GDM1 (cell line): ENCODE data around the gene OSTN.
"Not testable (repeated sequence)": the region's sequence is repeated elsewhere in the genome, so short reads cannot be mapped to it uniquely, and the experiment has no call there.

Experiments used
- DNase-seq: peaks from one replicate; lab custom pipeline; 2025; lab: John Stamatoyannopoulos, UW

The OSTN gene

DNA sequence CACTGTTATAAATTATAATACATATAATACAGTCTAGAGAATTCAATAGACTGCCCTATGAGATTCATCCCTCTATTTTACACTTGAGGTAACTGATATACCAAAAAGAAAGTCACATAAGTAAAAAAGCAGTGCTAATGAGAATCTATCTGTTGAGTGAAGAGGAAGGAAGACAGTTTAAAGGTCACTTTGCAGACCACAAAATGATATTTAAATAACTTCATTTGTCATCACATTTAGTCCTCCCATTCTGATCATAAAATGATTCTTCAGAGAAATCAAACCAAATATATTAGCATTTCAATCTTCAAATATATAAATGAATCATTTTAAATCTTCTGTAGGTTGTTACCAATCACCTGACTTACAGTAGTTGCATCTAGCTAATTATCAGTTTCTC lies 69.7 kb downstream of the OSTN start:
- no peak for DNase-seq

DNA sequence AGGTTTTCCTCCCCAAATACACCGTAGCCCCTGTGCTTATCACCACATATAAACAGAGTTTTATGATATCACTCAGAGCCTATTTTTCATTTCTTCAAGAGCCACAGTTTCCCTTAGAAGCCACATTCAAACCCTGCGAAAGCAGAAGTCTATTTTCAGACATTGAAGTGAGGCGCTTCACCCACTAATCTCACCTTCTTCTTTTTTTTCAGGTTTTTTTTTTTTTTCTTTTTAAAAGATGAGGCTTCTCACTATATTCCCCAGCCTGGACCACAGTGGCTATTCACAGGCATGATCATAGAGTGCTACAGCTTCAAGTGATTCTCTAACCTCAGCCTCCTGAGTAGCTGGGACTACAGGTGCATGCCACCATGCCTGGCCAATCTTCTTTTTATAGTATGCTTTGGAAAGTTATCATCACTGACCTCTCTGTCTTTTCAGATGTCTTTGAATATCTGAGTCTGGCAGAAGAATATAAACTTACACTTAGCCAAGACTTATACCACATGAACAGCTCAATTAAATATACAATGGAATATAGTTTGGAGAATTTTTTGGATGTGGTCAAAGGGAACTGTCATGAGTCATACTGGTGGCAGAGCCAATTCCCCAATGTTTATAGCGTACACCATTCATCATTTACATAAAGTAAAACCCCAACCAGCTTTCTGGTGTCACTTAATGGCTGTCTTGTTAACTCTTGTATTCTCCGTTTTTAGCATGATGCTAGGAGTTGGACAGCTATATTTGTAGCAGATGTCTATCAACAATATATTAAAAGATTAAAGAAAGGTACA lies 70.4 kb downstream of the OSTN start:
- no peak for DNase-seq

DNA sequence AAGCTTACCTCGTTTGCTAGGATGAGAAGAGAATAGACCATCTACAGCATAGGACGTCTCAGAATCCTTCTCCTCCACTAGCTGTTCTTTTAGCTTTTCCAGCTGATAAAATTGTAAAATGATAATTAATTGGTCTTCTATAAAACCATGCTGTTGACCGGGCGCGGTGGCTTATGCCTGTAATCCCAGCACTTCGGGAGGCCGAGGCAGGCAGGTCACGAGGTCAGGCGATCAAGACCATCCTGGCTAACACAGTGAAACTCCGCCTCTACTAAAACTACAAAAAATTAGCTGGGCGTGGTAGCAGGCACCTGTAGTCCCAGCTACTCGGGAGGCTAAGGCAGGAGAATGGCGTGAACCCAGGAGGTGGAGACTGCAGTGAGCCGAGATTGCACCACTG lies 76.2 kb downstream of the OSTN start:
- not testable (repeated sequence) for DNase-seq

DNA sequence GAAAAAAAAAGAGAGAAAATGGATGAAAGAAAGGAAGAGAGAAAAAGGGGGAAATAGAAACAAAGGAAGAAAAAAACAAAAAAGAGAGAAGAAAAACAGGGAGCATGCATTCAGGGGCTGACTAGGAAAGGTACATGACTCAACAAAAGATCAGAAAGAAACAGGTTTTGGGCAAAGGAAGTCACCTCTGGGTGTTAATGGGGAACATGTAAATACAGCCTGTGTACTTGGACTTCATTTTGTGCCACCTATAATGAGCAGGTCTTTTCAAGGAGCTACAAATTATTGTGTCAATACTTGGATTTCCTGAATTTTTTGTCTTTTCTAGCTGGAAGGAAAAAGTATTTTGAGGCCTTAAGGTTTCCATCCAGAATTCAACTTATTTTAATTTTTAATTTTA lies 76.7 kb downstream of the OSTN start:
- DNase-seq = no peak

DNA sequence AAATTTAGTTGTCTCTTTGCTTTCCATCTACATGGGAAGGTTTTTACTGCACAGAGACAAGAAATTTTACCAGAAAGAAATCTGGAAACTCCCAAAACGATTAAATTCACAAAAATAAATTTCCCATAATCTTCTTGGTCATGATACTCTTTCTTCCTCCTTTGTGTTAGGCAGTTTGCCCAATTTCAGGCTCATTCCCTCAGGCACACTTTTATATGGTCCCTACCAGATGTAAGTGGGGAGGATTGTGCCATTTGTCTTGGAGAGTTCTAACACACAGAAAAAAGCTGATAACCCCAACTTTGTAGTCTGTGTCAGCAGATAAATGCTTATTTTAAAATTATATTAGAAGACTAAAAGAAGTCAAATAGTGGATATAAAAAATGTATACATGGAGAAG lies 81.1 kb downstream of the OSTN start:
- DNase-seq = no peak

DNA sequence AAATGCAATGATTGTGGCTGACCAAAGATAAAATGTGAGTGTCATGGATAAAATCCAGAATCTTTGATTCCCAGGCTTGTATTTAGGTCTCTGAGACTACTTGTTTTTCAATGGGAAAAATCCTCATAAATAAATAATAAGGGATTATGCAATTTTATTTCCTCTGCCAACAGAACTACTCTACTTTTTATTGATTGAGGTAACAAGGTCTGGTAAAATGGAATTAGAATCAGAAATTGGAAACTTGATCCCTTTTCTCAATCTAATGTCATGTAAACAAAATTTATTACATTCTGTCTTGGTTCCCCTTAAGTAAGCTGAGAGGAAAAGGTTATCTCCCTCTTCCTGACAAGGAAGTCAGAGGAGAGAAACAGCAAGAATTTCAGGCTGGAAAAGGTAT lies 81.8 kb downstream of the OSTN start:
- DNase-seq = no peak

DNA sequence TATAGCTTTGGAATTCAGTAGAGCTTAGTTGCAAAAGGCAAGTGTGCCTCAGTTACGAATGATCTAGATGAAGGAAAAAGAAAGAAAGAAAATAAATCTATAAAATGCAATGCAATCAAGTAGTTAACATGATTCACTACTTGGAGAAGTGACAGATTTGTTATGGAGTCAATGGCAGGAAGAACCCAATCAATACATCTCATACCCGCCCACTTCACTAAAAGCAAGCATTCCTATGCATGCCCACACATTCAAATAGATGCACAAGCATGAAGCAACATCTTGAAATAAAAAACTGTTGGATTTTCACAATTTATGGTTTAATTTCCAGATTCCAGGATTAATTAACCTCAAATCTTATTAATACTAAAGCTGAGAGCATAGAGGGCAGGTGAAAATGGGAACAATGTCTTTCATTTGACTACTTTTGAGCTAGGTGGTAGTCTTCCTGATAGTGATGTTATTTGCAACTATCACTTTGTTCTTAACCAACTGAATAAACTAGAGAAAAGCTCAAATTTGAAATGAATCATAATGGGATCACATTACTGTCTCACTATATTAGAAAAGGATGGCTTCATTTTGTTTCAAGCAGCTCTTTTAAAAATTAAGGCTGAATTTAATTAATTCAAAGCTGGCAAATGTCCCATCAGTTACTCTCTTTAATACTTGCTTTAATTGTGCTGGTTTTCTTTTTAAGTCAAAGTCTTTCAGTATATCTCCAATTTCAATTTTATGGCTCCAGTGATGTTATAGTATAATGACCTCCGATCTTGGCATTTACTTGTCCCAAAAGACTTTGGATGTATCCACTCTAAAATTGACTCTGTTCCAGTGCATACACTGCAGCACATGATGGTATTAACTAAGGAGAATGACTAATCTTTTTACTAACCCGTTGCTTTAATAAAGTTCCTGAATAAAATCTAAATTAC lies 83.5 kb downstream of the OSTN start:
- DNase-seq = no peak

DNA sequence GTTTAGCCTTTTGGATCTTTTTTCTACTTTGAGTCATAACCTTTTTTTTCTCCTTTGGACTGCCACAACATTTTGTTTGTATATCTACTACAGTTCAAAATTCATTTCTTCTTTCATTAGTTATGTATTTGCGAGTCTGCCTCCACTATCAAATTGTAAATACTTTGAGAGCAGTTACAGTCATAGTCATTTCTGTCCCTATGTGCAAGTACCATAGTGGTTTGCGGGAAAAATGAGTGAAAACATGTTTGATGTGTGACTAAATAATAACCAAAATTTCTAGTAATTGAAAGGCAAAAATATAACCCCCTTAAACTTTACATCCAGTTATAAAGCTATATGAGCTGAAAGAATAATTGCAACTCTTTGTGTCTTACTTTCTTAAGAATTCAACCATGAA lies 84.4 kb downstream of the OSTN start:
- DNase-seq = no peak

DNA sequence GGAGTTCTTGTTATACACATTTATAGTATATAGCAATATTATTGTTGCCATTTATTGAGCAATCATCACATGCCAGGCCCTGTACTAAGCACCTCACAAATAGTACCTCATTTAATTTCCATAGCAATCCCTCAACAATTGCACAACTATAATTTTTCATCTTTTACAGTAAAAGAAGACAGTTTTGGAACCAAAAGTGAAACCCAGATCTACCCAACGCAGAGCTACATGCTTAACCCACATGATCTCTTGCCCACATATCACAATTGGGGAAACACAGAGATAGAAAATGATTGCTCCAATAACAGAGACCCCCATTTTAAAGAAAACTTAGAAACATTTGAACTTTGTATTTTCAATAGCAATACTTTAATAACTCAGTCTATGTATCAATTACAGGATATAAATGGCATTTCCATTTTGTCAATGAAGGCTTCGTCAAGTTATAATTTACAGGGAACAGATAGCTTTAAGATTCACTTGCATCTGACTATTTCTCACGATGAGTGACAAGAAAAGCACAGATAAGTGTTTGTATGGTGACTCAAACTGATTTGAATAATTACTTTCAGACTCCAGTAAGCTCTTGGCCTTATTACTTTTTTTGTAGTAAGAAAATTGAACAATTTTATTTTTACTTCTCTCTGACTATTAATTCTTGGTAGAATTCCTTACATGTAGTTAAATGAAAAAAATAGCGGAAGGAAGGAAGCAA lies 91.4 kb downstream of the OSTN start:
- no peak for DNase-seq

DNA sequence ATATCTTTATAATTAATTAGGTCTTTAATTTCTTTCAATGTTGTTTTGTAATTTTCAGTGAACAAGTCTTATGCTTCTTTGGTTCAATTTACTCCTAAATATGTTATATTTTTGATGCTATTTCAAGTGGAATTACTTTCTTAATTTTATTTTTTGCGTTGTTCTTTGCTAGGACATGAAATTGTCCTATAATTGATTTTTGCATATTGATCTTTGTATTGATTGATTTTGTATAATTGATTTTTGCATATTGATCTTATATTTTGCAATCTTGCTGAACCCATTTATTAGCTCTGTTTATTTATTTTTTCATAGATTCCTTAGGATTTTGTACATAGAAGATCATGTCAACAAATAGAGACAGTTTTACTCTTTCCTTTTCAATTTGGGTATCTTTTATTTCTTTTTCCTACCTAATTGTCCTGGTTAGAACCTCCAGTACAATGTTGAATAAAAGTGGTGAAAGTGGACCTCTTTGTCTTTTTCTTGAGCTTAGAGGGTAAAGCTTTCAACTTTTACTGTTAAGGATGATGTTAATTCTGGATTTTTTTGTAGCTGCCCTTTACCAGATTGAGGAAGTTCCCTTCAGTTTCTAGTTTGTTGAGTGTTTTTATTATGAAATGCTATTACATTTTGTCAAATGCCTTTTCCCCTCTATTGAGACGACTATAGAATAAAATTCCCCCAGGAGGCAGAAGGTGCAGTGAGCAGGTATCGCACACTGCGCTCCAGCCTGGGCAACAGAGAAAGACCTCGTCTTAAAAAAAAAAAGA lies 93.4 kb downstream of the OSTN start:
- no peak for DNase-seq

DNA sequence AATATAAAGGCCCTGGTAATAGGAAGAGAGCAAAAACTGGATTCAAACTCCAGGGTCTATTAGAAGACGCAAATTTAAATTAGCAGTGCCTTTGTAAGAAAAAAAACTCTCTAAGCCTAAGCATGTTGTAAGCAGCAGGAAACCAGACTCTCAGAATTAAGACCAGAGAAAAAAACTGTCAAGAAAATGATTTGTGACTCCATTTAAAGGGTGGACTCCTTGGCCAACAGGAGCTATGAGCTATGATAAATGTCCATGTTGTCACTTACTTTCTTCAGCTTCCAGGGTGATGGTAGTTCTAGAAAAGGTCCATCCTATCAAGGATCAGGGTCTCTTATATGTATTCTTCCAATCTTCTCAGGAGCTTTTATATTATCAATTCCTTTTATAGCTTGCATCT lies 95.2 kb downstream of the OSTN start:
- no peak for DNase-seq

DNA sequence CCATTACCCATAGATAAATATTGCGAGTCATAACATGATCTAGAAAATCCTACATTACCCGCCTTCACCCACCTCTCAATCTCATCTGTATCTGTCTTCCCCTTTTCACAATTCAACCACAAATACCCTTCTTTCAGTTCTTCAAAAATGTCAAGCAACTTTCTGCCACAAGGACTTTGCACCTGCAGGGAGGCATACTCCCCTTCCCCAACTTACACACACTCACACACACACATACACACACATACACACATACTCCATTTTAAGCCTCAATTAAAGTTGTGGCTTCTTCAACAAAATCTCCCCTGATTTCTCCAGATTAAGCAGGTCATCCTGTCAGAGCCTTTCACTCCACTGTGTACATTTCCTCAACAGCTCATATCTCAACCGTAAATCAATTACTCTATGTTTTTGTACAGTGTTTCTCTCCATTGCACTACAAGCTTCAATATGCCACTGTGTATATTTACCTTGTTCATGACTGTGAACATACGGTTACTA lies 97.0 kb downstream of the OSTN start:
- DNase-seq = no peak

DNA sequence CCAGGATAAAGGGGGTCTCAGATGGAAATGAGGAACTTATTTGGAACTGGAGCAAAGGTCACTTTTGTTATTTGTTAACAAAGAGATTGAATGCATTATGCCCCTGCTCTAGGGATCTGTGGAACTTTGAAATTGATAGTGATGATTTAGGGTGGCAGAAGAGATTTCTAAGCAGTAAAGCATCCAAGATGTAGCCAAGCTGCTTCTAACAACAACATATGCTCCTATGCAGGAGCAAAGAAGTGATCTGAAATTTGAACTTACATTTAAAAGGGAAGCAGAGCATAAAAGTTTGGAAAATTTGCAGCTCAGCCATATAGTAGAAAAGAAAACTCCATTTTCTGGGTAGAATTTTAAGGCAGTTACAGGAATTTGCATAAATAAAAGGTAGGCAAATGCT lies 99.8 kb downstream of the OSTN start:
- no peak for DNase-seq

DNA sequence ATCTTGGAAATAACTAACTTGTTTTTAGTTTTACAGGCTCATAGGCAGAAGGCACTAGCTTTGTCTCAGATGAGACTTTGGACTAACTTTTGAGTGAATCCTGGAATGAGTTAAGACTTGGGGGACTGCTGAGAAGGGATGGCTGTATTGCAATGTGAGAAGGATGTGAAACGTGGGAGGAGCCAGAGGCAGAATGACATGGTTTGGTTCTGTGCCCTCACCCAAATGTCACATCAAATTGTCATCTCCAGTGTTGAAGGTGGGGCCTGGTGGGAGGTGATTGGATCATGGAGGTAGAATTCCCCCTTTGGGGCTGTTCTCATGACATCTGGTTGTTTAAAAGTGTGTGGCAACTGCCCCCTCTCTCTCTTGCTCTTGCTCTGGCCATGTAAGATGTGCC lies 101.4 kb downstream of the OSTN start:
- DNase-seq = no peak

DNA sequence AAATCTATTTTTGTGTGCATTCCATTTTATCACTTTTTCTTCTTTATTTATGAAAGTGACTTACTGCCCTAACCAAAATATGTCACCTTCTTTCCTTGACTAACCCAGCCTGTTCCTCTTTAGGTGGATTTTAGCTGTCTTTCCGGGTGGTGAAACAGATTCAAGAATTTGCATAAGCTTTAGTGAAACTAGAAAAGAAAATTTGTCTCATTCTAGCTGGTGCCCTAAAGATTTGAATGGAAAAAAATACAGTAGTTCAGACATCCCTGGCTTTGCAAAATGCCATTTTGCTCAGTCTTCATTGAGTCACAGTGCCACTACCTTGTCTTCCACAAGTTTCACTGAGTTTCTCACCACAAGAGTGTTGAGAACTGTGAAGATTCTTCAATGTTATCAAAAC lies 102.0 kb downstream of the OSTN start:
- DNase-seq = no peak

DNA sequence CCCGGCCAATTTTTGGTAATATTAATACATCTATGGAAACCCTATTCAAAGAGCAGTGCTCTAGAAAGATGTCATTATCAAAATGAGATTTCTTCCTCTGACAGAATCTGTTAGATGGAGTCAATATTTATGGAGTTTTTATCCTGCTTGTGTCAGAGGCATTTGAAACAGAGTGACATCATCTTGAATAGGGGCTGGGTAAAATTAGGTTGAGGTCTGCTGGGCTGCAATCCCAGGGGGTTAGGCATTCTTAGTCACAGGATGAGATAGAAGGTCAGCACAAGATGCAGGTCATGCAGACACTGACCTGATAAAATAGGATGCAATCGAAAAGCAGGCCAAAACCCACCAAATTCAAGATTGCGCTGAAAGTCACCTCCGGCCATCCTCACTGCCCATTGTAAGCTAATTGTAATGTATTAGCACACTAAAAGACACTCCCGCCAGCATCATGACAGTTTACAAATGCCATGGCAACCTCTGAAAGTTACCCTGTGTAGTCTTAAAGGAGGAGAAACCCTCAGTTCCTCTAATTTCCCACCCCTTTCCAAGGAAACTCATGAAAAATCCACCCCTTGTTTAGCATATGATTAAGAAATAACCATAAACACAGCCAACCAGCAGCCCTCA lies 102.9 kb downstream of the OSTN start:
- DNase-seq = no peak

DNA sequence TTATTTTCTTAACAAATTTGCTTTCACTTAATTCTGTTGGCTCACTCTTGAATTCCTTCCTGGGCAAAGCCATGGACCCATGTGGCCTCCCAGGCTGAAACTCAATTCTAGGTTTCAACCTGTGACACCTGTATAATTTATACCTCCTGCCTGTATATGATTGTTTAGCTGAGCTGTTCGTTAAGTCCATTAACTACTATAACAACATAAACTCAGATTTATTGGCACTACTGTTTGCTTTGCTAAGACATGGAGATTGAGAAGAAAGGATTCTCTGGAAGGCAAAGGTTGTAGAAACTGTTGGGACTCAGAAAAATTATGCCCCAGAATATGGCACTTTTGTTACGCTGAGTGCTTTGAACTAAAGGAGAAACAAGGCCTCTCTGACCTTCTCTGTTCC lies 103.4 kb downstream of the OSTN start:
- no peak for DNase-seq

DNA sequence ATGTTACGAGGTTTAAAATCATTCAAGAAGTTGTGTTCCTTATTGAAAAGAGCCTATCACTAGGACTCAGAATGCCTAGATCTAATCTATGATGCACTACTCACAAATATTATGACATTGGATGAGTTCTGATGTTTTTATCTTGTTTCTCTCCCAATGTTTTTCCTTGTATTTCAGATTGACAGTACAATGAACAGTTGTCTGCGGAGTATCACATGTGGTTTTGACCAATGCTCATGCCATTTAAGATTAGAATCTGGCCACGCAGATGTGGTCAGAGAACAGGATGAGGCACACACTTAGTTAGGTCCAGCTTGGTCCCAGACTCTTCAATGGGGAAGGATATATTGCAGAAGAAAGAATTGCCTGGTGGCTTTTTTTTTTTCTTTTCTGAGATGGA lies 104.6 kb downstream of the OSTN start:
- no peak for DNase-seq

DNA sequence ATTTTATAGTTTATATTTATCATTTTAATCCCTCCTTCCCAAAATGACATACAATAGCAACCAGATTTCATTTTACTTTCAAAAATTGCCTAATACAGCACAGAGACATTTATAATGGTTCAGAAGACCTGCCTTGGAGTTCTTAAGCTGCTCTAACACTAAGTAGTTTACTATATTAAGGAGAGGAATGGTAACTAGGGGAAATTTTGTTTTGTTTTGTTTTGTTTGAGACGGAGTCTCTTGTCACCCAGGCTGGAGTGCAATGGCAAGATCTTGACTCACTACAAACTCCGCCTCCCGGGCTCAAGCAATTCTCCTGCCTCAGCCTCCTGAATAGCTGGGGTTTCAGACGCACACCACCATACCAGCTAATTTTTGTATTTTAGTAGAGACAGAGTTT lies 107.4 kb downstream of the OSTN start:
- DNase-seq = no peak

DNA sequence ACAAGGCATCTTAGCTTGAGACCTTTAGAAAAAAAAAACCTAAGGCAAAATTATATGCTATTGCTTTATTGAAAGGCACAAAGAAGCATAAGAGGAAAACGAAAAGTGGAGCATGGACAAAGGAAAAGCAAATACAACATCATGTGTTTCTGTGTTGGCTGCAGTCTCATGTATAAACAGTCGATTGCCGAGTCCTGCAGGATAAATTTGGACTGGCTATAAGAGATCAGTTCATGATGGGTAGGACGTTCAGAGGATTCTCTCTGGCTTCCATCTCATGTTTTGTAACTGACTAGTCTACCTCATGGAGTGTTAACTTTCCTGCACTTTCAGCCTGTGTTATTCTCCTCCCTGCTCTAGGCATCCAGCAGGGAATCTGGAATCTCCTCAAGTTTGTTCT lies 108.3 kb downstream of the OSTN start:
- no peak for DNase-seq

DNA sequence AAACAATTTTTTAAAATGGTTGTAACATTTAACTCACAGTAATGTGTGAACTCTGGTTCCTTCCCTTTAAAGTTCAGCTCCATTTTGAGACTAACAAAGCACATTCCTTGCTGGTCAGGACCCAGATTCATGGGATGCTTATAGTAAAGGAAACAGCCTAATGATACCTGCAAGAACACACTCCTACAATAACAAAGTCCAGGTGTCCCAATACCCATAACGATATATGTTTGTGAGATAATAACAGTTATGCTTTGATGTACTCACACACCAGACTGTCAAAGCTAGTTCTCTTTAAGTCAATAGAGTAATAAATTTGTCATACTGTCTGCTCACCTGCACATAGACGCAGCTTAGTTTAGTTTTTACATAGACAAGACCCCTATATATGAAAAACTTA lies 114.3 kb downstream of the OSTN start:
- no peak for DNase-seq
